Stimulated activated naive CD4-positive, alpha-beta T cell (primary cell): ENCODE data around the gene ZSCAN5A.
"Not testable (repeated sequence)": the region's sequence is repeated elsewhere in the genome, so short reads cannot be mapped to it uniquely, and the experiment has no call there.

Experiments
- DNase-seq, 6 experiments: peaks; one replicate each; lab custom pipeline; 2025; lab: John Stamatoyannopoulos, UW

Gene ZSCAN5A

GRCh38 chr19:56315077-56315828 lies 614 bp upstream of the ZSCAN5A start:
- DNase-seq = peak; percentile 85 to 99 (median 92)

GRCh38 chr19:56314018-56314380 lies 640 bp downstream of the ZSCAN5A start:
- DNase-seq = no peak

DNA sequence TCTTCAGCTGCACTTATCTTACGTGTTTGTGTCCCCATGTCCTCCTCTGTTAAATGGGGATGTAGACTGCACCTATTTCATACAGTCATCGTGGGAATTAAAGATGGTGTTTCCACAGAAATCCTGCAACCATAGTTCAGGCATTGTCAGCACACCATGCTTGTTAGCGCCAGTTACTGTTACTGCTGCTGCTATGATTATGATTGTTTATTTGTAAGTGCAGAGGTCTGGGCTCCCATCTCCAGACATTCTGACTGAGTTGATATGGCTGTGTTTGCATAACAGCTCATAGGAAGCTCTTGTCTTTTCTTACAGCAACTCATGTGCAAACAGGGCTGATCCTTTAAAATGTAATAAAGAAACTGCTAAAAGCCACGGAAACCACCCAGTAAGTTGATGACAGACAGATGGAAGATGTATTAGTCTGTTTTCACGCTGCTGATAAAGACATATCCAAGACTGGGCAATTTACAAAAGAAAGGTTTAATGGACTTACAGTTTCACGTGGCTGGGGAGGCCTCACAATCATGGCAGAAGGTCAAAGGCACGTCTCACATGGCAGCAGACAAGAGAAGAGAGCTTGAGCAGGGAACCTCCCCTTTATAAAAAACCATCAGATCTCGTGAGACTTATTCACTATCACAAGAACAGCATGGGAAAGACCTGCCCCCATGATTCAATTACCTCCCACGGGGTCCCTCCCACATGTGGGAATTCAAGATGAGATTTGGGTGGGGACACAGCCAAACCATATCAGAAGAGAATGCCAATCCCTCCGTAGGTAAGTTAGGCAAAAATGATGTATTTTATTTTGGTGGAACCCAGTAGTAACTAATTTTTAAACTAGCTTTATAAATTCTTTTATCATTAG lies 1.6 kb downstream of the ZSCAN5A start:
- no peak for DNase-seq

GRCh38 chr19:56312342-56312741 lies 2.3 kb downstream of the ZSCAN5A start:
- no peak for DNase-seq

DNA sequence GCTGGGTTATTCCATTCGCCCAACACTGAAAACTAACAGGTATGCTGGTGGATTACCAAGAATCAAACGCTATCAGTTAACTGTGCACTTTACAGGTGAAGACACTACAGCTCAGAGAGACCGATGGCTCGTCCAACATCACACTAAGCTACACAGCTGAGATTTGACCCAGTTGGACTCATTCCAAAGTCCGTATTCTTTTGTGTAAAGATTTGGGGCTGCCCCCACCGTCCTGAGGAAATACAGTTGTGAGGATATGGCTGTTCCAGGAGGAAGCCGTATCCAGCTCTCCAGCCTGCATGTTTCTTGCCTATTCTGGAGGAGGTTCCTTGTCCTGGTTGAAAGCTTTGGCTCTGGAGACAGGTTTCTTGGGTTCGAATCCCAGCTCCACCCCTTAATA lies 4.2 kb downstream of the ZSCAN5A start:
- DNase-seq = no peak

DNA sequence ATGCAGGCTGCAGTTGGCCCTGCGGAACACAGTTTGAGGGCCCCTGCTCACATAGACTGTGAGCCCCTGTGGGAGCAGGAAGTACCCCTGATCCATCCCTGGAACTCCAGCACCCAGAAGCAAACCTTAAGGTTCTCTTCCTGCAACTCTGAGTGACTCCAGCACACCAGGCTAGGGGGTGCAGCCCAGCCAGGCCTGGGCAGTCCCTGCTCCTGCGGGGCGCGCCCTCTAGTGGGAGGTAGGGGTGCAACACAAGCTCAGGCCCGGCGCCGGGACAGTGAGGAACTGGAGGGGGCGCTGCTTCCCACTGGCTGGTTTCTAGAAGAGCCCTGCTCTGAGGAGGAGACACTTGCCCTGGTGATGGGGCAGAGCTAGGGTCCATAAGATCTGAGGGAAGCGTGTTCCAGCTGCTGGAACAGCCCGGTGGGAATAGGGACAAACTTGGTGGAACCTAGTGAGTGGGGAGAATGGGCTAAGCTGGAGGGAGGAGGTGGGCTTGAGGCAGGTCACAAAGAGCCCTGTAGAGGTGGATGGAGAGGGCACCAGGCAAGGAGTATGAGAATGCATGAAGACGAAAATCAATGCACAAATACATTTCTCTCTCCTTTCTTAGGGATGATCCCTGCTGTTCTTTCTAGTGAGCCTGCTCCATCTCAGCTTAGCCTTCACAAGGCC lies 5.0 kb downstream of the ZSCAN5A start:
- DNase-seq = peak in 4 of 6 experiments; percentile 3 to 28 (median 22)

DNA sequence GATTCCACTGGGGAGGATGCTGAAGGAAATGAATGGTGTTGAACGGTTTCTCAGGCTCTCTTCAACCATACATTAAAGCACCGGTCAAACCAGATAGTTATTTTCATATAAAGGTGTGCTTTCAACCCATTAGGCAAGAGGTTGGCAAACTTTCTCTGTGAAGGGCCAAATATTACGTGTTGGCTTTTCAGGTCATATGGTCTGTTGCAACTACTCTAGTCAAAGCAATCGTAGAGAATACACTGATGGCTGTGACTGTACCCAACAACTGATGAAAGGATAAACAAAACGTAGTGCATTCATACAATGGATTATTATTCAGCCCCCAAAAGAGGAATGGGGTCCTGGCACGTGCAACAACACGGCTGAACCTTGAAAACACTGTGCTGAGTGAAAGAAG lies 5.8 kb downstream of the ZSCAN5A start:
- no peak for DNase-seq

- DNase-seq = not testable (repeated sequence)
Observed at GRCh38 chr19:56307062-56307461, 7.6 kb downstream of the ZSCAN5A start.

- no peak for DNase-seq
Observed at GRCh38 chr19:56306016-56306415, 8.6 kb downstream of the ZSCAN5A start.

DNA sequence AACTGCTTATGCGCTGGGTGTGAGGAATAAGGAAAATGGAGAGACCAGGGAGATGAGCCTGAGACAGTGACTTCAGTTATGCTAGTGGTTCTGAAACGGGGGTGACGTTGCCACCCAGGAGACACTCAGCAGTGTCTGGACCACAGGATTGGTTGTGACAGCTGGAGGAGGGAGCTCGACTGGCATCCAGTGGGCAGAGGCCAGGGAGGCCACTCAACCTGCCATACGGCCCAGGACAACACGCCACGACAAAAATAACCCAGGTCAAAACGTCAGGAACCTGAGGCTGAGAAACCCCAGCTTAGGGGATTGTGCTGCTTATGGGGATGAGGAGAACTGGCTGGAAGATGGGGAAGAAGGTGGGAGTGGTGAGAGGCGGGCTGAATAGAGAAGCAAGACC lies 10.4 kb downstream of the ZSCAN5A start:
- no peak for DNase-seq

DNA sequence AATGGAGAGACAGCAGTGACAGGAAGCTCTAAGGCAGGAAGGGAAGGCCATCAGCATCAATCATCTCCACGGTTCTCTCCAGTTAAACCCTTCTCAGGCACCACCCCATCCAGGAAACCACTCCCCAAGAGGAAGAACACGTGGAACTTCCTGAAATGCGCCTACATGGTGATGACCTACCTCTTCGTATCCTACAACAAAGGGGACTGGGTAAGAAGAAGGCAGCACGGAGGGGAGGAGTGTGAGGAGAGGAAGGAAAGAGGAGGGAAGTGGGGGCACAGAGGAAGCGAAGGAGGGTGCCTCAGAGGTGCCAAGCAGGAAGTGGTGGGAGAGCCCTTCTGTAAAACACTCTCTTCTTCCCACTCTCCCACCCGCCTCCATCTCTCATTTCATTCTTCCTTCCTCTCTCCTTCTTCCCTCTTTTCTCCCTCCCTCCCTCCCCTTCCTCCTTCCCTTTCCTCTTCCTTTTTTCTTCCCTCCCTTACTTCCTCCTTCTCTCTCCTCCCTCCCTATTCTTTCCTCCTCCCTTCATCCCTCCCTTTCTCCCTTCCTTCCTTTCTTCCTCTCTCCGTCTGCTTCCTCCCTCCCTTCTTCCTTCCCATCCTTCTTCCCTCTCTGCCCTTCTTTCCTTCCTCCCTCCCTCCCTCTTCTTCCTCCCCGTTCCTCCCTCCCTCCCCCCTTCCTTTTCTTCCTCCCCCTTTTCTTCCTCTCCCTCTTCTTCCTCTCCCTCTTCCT lies 12.6 kb downstream of the ZSCAN5A start:
- DNase-seq = no peak

- no peak for DNase-seq
Observed at GRCh38 chr19:56301155-56301554, 13.5 kb downstream of the ZSCAN5A start.

DNA sequence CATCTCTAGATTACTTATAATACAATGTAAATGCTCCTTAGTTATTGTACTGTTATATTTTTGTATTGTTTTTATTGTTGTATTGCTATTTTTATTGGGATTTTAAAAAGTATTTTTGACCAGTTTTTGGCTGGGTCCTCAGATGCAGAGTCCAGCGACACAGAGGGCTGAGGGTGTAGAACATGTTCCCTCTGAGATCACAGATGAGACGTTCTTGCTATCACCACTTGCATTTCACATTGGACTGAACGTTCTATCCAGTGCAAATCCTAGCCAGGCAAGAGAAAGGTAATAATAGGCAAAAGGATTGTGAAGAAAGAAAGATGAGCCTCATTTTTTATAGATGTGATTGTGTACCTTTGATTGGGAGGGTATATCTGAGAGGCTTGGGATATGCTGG lies 15.0 kb downstream of the ZSCAN5A start:
- no peak for DNase-seq

DNA sequence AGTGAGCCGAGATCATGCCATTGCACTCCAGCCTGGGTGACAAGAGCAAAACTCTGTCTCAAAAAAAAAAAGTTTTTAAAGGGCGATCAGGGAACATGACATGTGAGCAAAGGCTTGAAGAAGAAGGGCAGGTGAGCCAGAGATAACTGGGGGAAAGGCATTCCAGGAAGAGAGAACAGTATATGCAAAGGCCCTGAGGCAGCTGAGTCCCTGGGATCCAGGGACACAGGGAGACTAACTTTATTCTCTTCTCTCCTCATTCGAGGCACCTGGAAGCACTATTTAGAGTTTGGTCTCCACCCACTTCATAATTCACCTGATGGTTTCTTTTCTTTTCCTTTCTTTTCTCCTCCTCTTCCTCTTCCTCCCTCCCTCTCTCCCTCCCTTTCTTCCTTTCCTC lies 17.6 kb downstream of the ZSCAN5A start:
- no peak for DNase-seq

GRCh38 chr19:56295531-56296455 lies 18.8 kb downstream of the ZSCAN5A start:
- DNase-seq = no peak

GRCh38 chr19:56294549-56294948 lies 20.1 kb downstream of the ZSCAN5A start:
- DNase-seq = no peak

- DNase-seq = no peak
Observed at GRCh38 chr19:56291867-56292266, 22.8 kb downstream of the ZSCAN5A start.

GRCh38 chr19:56290104-56290503 lies 24.5 kb downstream of the ZSCAN5A start:
- no peak for DNase-seq

DNA sequence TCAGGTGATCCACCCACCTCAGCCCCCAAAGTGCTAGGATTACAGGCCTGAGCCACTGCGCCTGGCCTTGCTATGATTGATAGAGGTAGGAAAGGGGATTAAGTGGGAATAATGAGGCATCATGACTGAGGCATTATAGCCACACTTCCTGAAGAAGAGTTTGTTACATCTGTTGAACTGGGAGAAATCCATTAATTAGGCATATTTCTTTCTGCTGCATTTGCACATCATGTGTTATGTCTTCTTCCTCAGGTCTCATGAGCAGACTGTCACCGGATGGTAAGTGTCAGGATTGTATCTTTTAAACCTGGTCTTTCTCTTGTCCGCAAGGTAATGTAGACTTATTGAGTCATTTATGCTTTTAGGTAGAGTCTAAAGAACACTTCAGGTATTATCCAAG lies 29.9 kb downstream of the ZSCAN5A start:
- DNase-seq = no peak

- no peak for DNase-seq
Observed at GRCh38 chr19:56282809-56283208, 31.8 kb downstream of the ZSCAN5A start.

DNA sequence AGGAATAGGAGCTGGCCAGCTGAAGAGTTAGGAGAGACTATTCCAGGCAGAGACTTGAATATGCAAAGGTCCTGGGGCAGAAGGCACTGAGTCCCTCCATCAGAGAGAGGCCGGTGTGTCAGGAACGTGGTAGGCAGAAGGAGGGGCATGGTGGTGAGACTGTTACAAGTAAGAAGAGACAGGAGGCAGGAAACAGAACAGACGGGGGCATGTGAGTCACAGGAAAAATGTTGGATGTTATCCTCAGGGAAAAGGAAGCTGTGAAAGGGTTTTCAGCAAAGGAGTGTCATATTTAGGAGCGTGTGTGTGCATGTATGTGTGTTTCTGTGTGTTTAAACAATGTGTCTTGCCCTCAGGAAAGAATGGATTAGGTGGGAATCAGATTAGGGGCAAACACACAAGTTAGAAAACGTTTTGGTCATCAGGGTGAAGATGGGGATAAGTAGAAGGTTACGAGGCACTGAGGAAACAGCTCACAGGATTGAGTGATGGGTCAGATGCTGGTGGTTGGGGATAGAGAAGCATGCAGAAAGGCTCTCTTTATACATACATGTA lies 41.0 kb downstream of the ZSCAN5A start:
- no peak for DNase-seq
